DOHH2 (cell line): ENCODE data around the gene TEKT5.
"Not testable (repeated sequence)": the region's sequence is repeated elsewhere in the genome, so short reads cannot be mapped to it uniquely, and the experiment has no call there.

Source experiments
- H3F3A ChIP-seq: fragments of 200-600 bp; sonication (generic), shearing (Covaris generic); 2 replicates; pipeline ENCODE4 v1.6.0; 2016; ENCODE audit warnings: antibody characterized with exemption, mild to moderate bottlenecking; ENCODE audit not compliant: control insufficient read depth, insufficient read depth
- H3K27ac ChIP-seq: fragments of 200-600 bp; sonication (generic); 2 replicates; pipeline ENCODE4 v1.5.1; 2014; ENCODE audit warnings: low read depth, mild to moderate bottlenecking, low read length, moderate library complexity
- H3K27me3 ChIP-seq: fragments of 200-600 bp; sonication (generic); 2 replicates; pipeline ENCODE4 v1.6.1; 2014; ENCODE audit warnings: mild to moderate bottlenecking, low read length, mixed read lengths; ENCODE audit not compliant: control insufficient read depth
- H3K36me3 ChIP-seq: fragments of 200-600 bp; sonication (generic); 2 replicates; pipeline ENCODE4 v1.6.1; 2014; ENCODE audit warnings: mild to moderate bottlenecking, low read length, moderate library complexity, mixed read lengths; ENCODE audit not compliant: control insufficient read depth
- H3K4me1 ChIP-seq: fragments of 200-600 bp; sonication (generic); 2 replicates; pipeline ENCODE4 v1.6.1; 2014; ENCODE audit warnings: mild to moderate bottlenecking, low read length, mixed read lengths; ENCODE audit not compliant: control insufficient read depth
- H3K4me2 ChIP-seq: fragments of 200-600 bp; sonication (generic); 2 replicates; pipeline ENCODE4 v1.6.0; 2014; ENCODE audit warnings: mild to moderate bottlenecking, low read length, moderate library complexity
- H3K4me3 ChIP-seq: fragments of 200-600 bp; sonication (generic); 2 replicates; pipeline ENCODE4 v1.5.1; 2014; ENCODE audit warnings: mild to moderate bottlenecking, low read length, mixed read lengths
- H3K79me2 ChIP-seq: fragments of 200-600 bp; sonication (generic); 2 replicates; pipeline ENCODE4 v1.6.1; 2014; ENCODE audit warnings: mild to moderate bottlenecking, low read length, mixed read lengths; ENCODE audit not compliant: control insufficient read depth
- H3K9me2 ChIP-seq: fragments of 200-600 bp; sonication (generic); replicated peaks from 2 replicates; pipeline ENCODE4 v1.6.1; 2014; ENCODE audit warnings: mild to moderate bottlenecking, low read length, mixed read lengths; ENCODE audit not compliant: control insufficient read depth
- H3K9me3 ChIP-seq: fragments of 200-600 bp; sonication (generic); 2 replicates; pipeline ENCODE4 v1.6.1; 2014; ENCODE audit warnings: antibody characterized with exemption, low read length, mixed read lengths; ENCODE audit not compliant: control insufficient read depth, insufficient read depth
- H4K20me1 ChIP-seq: fragments of 200-600 bp; sonication (generic); 2 replicates; pipeline ENCODE4 v1.6.0; 2014; ENCODE audit warnings: low read depth, mild to moderate bottlenecking, antibody characterized with exemption, low read length, moderate library complexity; ENCODE audit not compliant: control insufficient read depth, insufficient read depth
- EZH2phosphoT487 ChIP-seq: fragments of 200-600 bp; sonication (generic); IDR thresholded peaks from 2 replicates; pipeline ENCODE4 v1.6.1; 2017; ENCODE audit warnings: borderline replicate concordance, mild to moderate bottlenecking, antibody characterized with exemption, low read length, moderate library complexity, mixed read lengths
- TF ChIP-seq, protein P1 (sequence below): fragments of 200-600 bp; sonication (generic); IDR thresholded peaks from one replicate; pipeline ENCODE4 v1.5.1; 2014; ENCODE audit warnings: antibody characterized with exemption, mild to moderate bottlenecking, low read depth, low read length; ENCODE audit not compliant: poor library complexity, severe bottlenecking

The TEKT5 gene

DNA sequence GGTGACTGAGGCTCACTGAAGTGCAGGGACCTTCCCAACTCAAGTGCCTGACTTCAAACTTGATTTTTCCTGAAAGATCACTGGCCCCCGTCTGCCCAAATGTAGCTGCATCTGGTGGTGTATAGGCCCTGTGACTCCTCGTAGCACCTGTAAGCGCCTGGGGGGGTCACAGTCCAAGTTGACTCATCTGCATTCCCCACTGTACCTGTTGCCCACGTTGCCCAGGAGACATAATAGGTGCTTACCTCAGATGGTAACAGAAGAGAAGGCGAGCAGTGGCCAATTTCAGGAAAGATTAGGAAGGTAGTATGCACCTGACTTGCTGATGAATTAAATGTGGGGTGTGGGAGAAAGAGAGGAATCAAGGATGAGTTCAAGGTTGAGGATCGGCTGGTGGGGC is 70.2 kb downstream of the TEKT5 start:
- no peaks in the 10 kb centered on the region for H3K4me1 ChIP-seq
- H3K9me2 ChIP-seq, result no peaks in the 10 kb centered on the region
- no peaks in the 10 kb centered on the region for H3K79me2 ChIP-seq
- H3F3A ChIP-seq, result no peaks in the 10 kb centered on the region
- H3K27ac ChIP-seq, result no peak overlapping the region
- TF ChIP-seq EZH2phosphoT487, result no peak
- TF ChIP-seq, protein P1, sequence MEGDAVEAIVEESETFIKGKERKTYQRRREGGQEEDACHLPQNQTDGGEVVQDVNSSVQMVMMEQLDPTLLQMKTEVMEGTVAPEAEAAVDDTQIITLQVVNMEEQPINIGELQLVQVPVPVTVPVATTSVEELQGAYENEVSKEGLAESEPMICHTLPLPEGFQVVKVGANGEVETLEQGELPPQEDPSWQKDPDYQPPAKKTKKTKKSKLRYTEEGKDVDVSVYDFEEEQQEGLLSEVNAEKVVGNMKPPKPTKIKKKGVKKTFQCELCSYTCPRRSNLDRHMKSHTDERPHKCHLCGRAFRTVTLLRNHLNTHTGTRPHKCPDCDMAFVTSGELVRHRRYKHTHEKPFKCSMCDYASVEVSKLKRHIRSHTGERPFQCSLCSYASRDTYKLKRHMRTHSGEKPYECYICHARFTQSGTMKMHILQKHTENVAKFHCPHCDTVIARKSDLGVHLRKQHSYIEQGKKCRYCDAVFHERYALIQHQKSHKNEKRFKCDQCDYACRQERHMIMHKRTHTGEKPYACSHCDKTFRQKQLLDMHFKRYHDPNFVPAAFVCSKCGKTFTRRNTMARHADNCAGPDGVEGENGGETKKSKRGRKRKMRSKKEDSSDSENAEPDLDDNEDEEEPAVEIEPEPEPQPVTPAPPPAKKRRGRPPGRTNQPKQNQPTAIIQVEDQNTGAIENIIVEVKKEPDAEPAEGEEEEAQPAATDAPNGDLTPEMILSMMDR, result no peak
- H3K27me3 ChIP-seq, result no peaks in the 10 kb centered on the region
- no peaks in the 10 kb centered on the region for H4K20me1 ChIP-seq
- no peak overlapping the region for H3K4me3 ChIP-seq
- H3K36me3 ChIP-seq, result no peaks in the 10 kb centered on the region
- H3K4me2 ChIP-seq, result no peak overlapping the region
- no peaks in the 10 kb centered on the region for H3K9me3 ChIP-seq

DNA sequence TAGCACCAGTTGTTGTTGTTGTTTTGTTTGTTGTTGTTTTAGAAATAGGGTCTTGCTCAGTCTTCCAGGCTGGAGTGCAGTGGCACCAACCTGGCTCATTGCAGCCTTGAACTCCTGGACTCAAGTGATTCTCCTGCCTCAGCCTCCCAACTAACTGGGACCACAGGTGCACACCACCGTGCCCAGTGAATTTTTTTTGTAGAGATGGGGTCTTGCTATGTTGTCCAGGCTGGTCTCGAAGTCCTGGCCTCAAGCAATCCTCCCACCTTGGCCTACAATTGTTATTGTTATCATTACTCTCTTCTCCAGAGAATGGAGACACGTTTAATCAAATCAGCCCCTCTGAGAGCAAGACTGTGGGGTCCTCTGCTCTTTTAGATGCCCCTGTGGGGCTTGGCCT is 71.7 kb downstream of the TEKT5 start:
- Histone ChIP-seq H3K27me3 (peaks cover under 1% of the 10 kb centered on the region), H4K20me1 (no peaks in the 10 kb centered on the region), H3K27ac (no peak overlapping the region), H3F3A (no peaks in the 10 kb centered on the region), H3K4me2 (no peak overlapping the region), H3K79me2 (no peaks in the 10 kb centered on the region), H3K4me1 (no peaks in the 10 kb centered on the region), H3K9me3 (no peaks in the 10 kb centered on the region), H3K9me2 (no peaks in the 10 kb centered on the region), H3K36me3 (no peaks in the 10 kb centered on the region), H3K4me3 (no peak overlapping the region)
- TF ChIP-seq, protein P1, result no peak
- TF ChIP-seq EZH2phosphoT487, result no peak

DNA sequence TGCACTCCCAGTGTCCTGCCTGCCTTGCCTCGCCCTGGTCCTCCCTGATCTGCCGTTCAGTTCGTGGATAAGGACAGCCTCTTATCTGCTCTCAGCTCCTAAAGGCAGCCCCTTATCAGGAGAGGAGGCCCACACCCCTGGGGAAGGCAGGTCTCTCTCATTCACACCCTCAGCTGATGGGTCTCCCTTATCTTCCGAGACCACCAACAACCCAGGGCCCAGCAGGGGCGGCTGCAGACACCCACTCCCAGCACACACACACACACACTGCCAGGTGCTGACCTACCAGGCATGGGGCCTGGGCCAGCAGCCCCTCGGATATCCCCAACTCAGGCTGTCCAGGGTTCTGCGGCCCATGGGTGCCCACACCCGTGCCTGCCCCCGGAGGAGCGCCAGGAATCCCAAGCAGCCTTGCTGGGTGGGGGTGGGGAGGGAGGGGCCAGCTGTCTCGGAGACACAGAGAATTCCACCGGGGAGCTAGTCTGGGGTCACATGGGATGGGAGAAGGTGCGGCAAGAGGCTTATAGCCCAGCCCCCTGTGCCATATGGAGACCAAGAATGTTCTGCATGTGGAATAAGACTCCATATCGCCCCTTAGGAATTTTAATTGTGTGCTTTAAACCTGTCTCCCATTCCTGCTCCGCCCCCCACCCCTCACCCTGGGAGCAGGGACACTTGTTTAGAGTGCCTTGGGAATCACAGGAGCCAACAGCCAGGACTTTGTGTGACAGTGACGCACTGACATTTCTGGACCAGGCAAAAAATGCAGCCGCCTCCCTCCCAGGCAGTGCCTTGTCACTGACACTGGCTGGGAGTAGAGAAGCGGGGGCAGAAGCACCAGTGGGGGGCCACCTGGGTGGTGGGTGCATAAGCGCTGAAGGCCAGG is 72.5 kb downstream of the TEKT5 start:
- Histone ChIP-seq H4K20me1 (no peaks in the 10 kb centered on the region), H3K4me2 (no peak overlapping the region), H3K4me1 (no peaks in the 10 kb centered on the region), H3K9me3 (no peaks in the 10 kb centered on the region), H3K9me2 (no peaks in the 10 kb centered on the region), H3K27me3 (peaks cover 6% of the 10 kb centered on the region), H3K79me2 (no peaks in the 10 kb centered on the region), H3K27ac (no peak overlapping the region), H3F3A (no peaks in the 10 kb centered on the region), H3K36me3 (no peaks in the 10 kb centered on the region), H3K4me3 (no peak overlapping the region)
- TF ChIP-seq, protein P1, result no peak
- no peak for TF ChIP-seq EZH2phosphoT487

DNA sequence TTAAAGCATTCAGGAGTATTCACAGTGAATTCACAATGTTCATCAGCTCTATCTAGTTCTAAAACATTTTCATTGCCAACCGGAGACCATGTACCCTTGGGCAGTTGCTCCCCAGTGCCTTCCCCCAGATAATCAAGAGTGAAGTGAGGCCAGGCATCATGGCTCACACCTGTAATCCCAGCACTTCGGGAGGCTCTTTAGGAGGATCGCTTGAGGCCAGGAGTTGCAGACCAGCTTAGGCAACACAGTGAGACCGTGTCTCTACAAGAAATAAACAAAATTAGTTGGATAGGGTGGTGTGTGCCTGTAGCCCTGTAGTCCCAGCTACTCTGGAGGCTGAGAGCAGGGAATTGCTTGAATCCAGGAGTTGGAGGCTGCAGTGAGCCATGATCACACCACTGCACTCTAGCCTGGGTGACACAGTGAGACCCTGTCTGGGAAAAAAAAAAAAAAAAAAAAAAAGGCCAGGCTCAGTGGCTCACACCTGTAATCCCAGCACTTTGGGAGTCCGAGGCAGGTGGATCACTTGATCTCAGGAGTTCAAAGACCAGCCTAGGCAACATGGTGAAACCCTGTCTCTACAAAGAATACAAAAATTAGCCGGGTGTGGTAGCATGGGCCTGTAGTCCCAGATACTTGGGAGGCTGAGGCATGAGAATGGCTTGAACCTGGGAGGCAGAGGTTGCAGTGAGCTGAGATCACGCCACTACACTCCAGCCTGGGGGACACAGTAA is 73.3 kb downstream of the TEKT5 start:
- H3F3A ChIP-seq, H3K4me2 ChIP-seq, H3K4me3 ChIP-seq, H4K20me1 ChIP-seq, H3K27me3 ChIP-seq, H3K36me3 ChIP-seq, H3K4me1 ChIP-seq, H3K79me2 ChIP-seq, H3K9me2 ChIP-seq, H3K27ac ChIP-seq, H3K9me3 ChIP-seq: not testable (repeated sequence)
